HepG2 (cell line): ENCODE measurements around the gene DDN. TPM values are rescaled to one million over a fixed set of nuclear protein-coding genes. Genes with fewer than 3 reads are reported as not detected.
A peak's percentile ranks its signal among the peaks of the same experiment; 100 is the strongest.

Experiments
- CTCF ChIP-seq: sonication (generic); formaldehyde crosslinking; IDR thresholded peaks from 2 replicates; pipeline ENCODE4 v1.5.0; 2020; ENCODE audit warnings: mild to moderate bottlenecking, missing genetic modification reagents, moderate library complexity
- GATAD1 ChIP-seq: IDR thresholded peaks from 2 replicates; pipeline ENCODE4 v1.6.1; 2016; ENCODE audit warnings: missing genetic modification reagents, missing compliant biosample characterization
- HOXA3 ChIP-seq: sonication (generic); formaldehyde crosslinking; IDR thresholded peaks from 2 replicates; pipeline ENCODE4 v1.5.0; 2020; ENCODE audit warnings: missing genetic modification reagents
- MEF2D ChIP-seq: sonication (generic); formaldehyde crosslinking; IDR thresholded peaks from 2 replicates; pipeline ENCODE4 v1.5.1; 2020; ENCODE audit warnings: mild to moderate bottlenecking, missing genetic modification reagents
- MEIS2 ChIP-seq: sonication (generic); formaldehyde crosslinking; IDR thresholded peaks from 2 replicates; pipeline ENCODE4 v1.9.0; 2021; ENCODE audit warnings: mild to moderate bottlenecking, missing genetic modification reagents
- MXI1 ChIP-seq: IDR thresholded peaks from 3 replicates; pipeline ENCODE4 v1.6.1; 2012; ENCODE audit warnings: low read depth, low read length, inconsistent platforms, borderline replicate concordance
- NCOA1 ChIP-seq: sonication (generic); formaldehyde crosslinking; IDR thresholded peaks from 2 replicates; pipeline ENCODE4 v1.9.0; 2021; ENCODE audit warnings: missing genetic modification reagents
- SP1 ChIP-seq, 2 experiments: fragments of 450-650 bp in 1 of 2; sonication (generic) in 1 of 2; formaldehyde crosslinking in 1 of 2; IDR thresholded peaks; 2 replicates each; pipeline versions ENCODE4 v1.4.0 to v1.6.1; 2016 to 2020; ENCODE audit warnings: missing genetic modification reagents in 1 of 2
- USF2 ChIP-seq, 2 experiments: sonication (generic) in 1 of 2; formaldehyde crosslinking in 1 of 2; IDR thresholded peaks; 2 replicates each; pipeline versions ENCODE4 v1.5.1 to v1.6.1; 2011 to 2020; ENCODE audit warnings: borderline replicate concordance in 1 of 2, low read depth in 1 of 2, low read length in 1 of 2, mild to moderate bottlenecking in 1 of 2, missing genetic modification reagents in 1 of 2, moderate library complexity in 1 of 2
- ZBTB21 ChIP-seq: sonication (generic); formaldehyde crosslinking; IDR thresholded peaks from 2 replicates; pipeline ENCODE4 v1.4.0; 2020; ENCODE audit warnings: missing genetic modification reagents
- ZKSCAN5 ChIP-seq: sonication (generic); formaldehyde crosslinking; IDR thresholded peaks from 2 replicates; pipeline ENCODE4 v1.5.1; 2020; ENCODE audit warnings: mild to moderate bottlenecking, missing genetic modification reagents
- ZNF18 ChIP-seq: sonication (generic); formaldehyde crosslinking; IDR thresholded peaks from 2 replicates; pipeline ENCODE4 v1.8.0; 2022; ENCODE audit warnings: mild to moderate bottlenecking, missing genetic modification reagents; ENCODE audit not compliant: insufficient replicate concordance
- ZNF747 ChIP-seq: sonication (generic); formaldehyde crosslinking; IDR thresholded peaks from 2 replicates; pipeline ENCODE4 v1.8.1; 2023; ENCODE audit warnings: missing genetic modification reagents, mild to moderate bottlenecking, borderline replicate concordance
- ZNF75D ChIP-seq: sonication (generic); formaldehyde crosslinking; IDR thresholded peaks from 2 replicates; pipeline ENCODE4 v1.8.1; 2023; ENCODE audit warnings: missing genetic modification reagents, mild to moderate bottlenecking, borderline replicate concordance
- ZNF781 ChIP-seq: sonication (generic); formaldehyde crosslinking; IDR thresholded peaks from 2 replicates; pipeline ENCODE4 v1.5.1; 2020; ENCODE audit warnings: borderline replicate concordance, mild to moderate bottlenecking, missing genetic modification reagents; ENCODE audit errors: not compliant biosample characterization
- ZNF850 ChIP-seq: sonication (generic); formaldehyde crosslinking; conservative IDR thresholded peaks from 2 replicates; pipeline ENCODE4 v1.9.0; 2021; ENCODE audit warnings: mild to moderate bottlenecking, missing genetic modification reagents
- ZSCAN9 ChIP-seq: IDR thresholded peaks from 2 replicates; pipeline ENCODE4 v1.6.1; 2016; ENCODE audit warnings: borderline replicate concordance
- polyA plus RNA-seq, 8 experiments: library from polyadenylated mRNA; depleted of rRNA in 3 of 8; stranded (reverse) in 7 of 8; unstranded in 1 of 8; fragments of >200 nt; fragmentation: Illumina TruSeq in 4 of 8; extraction: Trizol in 4 of 8; gene quantifications; 2 replicates each; pipeline versions ENCODE4 v1.2.1 to v1.2.3, GENCODE V29; 2011 to 2016; ENCODE audit warnings: low read depth in 4 of 8, missing spikeins in 1 of 8, mixed read lengths in 1 of 8; ENCODE audit not compliant: insufficient read depth in 1 of 8
- total RNA-seq, 5 experiments: library from RNA; depleted of rRNA; stranded (reverse); fragments of >200 nt; fragmentation: Illumina TruSeq; extraction: Trizol; gene quantifications; 2 replicates each; pipeline ENCODE4 v1.2.3, GENCODE V29; 2016; ENCODE audit warnings: low read depth in 1 of 5
- TF ChIP-seq, protein P1 (sequence below): IDR thresholded peaks from 2 replicates; pipeline ENCODE4 v1.6.1; 2012; ENCODE audit warnings: inconsistent platforms
- TF ChIP-seq, protein P2 (sequence below): sonication (generic); formaldehyde crosslinking; IDR thresholded peaks from 2 replicates; pipeline ENCODE4 v1.9.0; 2021; ENCODE audit warnings: missing genetic modification reagents, borderline replicate concordance
- TF ChIP-seq, protein P3 (sequence below): IDR thresholded peaks from 2 replicates; pipeline ENCODE4 v1.6.1; 2016; ENCODE audit warnings: missing compliant biosample characterization, missing genetic modification reagents, borderline replicate concordance

Gene DDN
- total and polyA plus RNA-seq, 2 of the 13 experiments (the other 11 are each of a cell fraction or from before 2014, with no cell fraction given): 0.24 to 0.53 TPM

DNA sequence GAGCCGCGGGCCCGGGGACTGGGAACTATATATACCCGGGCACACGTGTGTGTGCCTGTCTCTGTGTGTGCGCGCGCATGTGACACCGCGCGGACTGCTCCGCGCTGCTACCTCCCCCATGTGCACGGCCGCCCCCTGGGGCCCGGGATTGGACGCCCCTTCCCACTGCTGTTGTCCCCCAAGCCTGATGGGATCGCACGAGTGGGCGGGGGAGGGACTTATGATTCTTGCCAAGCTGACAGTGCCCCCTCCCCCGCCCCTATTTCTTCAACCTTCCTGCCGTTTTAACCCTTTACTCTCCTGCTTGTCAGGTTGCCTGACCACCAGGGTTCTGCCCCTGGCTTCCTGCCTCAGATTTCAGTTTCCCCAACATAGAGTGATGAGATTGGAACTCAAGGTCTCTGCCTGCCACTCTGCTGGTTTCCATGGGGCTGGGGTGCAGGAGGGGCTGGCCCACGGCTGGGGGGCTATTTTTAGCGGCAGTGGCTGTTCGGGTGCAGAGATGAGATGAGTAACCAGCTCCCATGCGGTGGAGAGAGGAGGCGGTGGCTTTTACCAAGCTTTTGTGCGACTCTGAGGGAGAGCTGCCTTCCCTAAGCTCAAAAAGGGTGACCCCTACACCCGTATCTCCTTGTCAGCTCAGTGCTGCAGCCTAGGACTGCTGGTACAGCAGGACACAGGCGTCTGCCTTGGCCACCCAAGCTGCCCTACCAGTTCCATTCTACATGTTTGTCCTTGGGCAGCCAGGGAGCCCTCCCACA, at the start of gene DDN (continued):
- TF ChIP-seq USF2 (IDR thresholded peaks at IDR 0.05; ENCODE audit: low read depth, low read length) (no peak), USF2 (CRISPR knock-in tag; IDR thresholded peaks at IDR 0.05; ENCODE audit: borderline replicate concordance) (no peak), ZNF18 (CRISPR knock-in tag) (no peak), ZNF75D (no peak), ZNF781 (CRISPR knock-in tag) (no peak), ZNF747 (no peak), MEIS2 (CRISPR knock-in tag) (no peak), SP1 (IDR thresholded peaks at IDR 0.05) (no peak), SP1 (CRISPR knock-in tag; IDR thresholded peaks at IDR 0.05) (0 out of 2 replicates have a peak, but pooled peaks have one; percentile 14), MEF2D (CRISPR knock-in tag) (no peak), ZBTB21 (CRISPR knock-in tag) (no peak), HOXA3 (no peak), GATAD1 (CRISPR knock-in tag) (no peak), ZSCAN9 (CRISPR knock-in tag) (no peak), NCOA1 (CRISPR knock-in tag) (no peak), ZNF850 (no peak), ZKSCAN5 (no peak), CTCF (CRISPR knock-in tag) (peak; percentile 35; the same call in 1 of the 2 replicates), MXI1 (peak; percentile 51; the same call in 1 of the 3 replicates)
- TF ChIP-seq, protein P1, sequence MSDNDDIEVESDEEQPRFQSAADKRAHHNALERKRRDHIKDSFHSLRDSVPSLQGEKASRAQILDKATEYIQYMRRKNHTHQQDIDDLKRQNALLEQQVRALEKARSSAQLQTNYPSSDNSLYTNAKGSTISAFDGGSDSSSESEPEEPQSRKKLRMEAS: peak; percentile 74
- TF ChIP-seq, protein P2, sequence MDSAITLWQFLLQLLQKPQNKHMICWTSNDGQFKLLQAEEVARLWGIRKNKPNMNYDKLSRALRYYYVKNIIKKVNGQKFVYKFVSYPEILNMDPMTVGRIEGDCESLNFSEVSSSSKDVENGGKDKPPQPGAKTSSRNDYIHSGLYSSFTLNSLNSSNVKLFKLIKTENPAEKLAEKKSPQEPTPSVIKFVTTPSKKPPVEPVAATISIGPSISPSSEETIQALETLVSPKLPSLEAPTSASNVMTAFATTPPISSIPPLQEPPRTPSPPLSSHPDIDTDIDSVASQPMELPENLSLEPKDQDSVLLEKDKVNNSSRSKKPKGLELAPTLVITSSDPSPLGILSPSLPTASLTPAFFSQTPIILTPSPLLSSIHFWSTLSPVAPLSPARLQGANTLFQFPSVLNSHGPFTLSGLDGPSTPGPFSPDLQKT (CRISPR knock-in tag): no peak
- TF ChIP-seq, protein P3, sequence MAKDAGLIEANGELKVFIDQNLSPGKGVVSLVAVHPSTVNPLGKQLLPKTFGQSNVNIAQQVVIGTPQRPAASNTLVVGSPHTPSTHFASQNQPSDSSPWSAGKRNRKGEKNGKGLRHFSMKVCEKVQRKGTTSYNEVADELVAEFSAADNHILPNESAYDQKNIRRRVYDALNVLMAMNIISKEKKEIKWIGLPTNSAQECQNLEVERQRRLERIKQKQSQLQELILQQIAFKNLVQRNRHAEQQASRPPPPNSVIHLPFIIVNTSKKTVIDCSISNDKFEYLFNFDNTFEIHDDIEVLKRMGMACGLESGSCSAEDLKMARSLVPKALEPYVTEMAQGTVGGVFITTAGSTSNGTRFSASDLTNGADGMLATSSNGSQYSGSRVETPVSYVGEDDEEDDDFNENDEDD: peak; percentile 13; the same call in 1 of the 2 replicates
